HG03432 (cell line): ENCODE measurements around the gene CLCN3.
"Not testable (repeated sequence)": the region's sequence is repeated elsewhere in the genome, so short reads cannot be mapped to it uniquely, and the experiment has no call there.

ENCODE experiments used
- ATAC-seq: cut with Tn5 transposase; IDR thresholded peaks from one replicate; pipeline ENCODE4 v1.9.1; 2021; ENCODE audit warnings: mild to moderate bottlenecking, moderate library complexity; ENCODE audit not compliant: unreplicated experiment

The CLCN3 gene

DNA sequence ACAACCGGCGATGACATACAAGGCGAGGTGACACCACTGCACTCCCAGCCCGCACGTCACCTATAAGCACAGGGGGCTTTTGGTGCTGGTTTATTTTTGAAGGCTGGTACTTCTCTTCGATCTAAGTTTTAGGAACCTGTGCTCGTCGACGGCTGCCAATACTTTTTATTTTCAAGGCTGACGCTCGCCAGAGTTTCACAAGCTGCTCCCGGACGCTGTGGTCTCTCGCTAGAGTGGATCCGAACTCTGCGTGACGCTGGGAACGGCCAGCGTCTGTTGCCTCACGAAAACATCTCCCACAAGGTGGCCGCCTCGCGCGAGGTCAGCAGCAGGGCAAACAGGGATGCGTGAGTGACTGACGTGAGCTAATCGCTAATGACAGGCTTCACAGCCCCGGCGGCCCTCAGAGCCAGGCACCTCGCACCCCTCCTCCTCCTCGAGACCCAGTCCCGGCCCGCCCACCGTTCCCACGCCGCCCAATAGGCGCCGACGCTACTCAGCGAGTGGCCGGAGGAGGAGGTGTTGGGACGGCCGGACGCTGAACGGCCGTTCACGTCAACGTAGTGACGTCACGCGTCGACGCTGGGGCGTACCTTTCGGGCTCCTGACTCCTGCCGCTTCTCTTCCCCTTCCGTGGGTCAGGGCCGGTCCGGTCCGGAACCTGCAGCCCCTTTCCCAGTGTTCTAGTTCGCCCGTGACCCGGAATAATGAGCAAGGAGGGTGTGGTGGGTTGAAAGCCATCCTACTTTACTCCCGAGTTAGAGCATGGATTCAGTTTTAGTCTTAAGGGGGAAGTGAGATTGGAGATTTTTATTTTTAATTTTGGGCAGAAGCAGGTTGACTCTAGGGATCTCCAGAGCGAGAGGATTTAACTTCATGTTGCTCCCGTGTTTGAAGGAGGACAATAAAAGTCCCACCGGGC, at the start of gene CLCN3:
TSS of gene CLCN3 (plus strand) at position 621 of the 922 bp plus-strand sequence. CDS start 15,351 bp downstream, outside the sequence.
- ATAC-seq = peak; percentile 96

DNA sequence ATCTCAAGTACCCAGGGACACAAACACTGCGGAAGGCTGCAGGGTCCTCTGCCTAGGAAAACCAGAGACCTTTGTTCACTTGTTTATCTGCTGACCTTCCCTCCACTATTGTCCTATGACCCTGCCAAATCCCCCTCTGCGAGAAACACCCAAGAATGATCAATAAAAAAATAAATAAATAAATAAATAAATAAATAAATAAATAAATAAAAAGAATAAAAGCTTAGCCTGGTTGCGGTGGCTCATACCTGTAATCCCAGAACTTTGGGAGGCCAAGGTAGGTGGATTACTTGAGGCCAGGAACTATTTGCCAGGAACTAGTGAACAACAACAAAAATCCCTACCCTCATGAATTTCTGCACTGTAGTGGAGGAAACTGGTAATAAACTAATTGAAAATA, 49.4 kb upstream of the CLCN3 start:
- ATAC-seq = not testable (repeated sequence)

DNA sequence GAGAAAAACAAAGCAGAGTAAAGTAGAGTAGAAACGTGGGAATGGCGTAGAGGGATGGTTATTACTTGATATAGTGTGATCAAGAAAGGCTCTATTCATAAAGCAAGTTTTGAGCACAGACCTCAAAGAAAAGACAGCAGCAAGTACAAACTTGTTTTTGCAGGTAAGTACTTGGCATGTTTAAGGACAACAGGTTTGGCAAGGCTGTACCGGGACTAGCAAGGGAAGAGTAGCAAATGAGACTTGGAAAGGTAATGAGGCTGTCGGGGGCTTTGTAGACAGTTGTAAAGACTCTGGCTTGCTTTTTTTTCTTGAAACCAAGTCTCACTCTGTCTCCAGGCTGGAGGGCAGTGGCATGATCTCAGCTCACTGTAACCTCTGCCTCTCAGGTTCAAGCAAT, 48.9 kb upstream of the CLCN3 start:
- no peak for ATAC-seq

DNA sequence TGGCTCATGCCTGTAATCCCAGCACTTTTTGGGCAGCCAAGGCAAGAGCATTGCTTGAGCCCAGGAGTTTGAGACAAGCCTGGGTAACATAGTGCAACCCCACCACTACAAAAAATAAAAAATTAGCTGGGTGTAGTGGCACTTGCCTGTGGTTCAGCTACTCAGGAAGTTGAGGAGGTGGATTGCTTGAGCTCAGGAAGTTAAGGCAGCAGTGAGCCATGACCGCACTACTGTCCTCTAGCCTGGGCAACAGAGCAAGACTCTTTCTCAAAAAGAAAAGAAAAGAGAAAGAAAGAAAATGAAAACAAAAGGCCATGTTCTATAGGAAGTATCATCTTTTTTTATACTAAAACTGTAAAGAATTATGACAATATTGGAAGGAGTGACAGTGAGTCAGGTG, 46.5 kb upstream of the CLCN3 start:
- ATAC-seq = no peak

DNA sequence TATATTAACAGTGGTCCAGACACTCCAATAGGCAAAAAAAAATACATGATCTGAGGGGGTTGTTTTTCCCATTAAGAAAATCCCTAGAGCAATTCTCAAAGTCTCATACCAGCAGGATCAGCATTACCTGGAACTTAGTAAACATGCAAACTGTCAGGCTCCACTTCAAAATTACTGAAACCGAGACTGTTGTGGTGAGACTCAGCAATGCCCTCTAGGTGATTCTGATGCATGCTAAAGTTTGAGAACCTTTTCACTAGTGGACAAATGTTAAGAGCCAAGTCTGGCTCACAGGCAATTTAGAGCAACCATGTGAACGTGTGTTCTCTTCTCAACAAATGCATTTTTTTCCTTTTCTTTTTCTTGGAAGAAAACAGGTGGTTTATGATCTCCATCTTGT, 38.2 kb upstream of the CLCN3 start:
- ATAC-seq = peak; percentile 92

DNA sequence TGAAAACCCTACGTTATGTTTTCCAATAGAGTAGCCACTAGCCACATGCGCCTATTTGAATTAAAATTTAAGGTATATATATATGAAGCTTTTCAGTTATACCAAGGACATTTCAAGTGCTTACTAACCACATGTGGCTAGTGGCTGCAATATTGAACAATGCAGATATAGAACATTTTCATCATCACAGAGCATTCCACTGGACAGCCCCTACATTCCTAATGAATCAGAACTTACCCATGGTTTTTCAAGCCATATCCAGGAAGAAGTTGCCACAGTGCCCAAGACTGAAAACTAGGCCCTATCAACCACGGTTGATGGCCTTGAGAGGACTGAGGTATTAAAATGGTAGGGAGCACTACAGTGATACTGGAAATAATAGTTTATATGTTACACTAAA, 37.7 kb upstream of the CLCN3 start:
- peak; percentile 15 for ATAC-seq

DNA sequence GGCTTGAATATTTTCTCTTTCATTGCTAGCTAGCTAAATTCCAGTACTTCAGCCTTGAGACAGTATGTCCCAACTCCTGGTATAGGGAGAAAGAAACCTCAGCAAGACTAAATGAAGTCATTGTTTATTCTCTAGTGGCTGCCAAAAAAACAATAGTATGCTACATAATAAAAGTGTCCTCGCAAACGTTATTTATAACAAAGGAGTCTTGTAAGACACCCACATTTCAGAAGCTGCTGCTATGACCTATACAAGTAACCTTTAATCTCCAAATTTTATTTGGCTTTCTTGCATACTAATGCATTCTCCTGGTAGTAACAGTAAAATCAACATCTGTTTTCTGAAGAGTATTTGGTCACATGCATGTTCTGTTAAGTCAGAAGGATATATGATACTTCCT, 36.8 kb upstream of the CLCN3 start:
- ATAC-seq = no peak

DNA sequence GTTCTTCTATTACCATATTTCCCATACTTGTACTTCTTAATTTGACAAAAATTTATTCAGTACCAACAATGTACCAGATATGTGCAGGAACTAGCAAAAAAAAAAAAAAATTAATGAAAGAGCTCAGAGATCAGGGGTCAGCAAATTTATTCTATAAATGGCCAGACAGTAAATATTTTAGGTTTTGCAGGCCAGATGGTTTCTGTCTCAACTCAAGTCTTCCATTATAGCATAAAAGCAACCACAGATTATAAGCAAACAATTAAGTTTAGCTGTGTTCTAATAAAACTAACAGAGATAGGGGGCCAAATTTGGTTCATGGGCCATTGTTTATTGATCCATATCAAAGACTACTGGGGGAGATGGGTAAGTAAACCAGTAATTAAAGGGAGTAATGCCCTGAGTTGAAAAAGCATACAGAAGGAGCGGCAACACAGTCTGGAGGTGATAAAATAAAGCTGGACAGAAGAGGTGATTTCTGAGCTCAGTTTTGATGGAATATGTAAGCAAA, 27.3 kb upstream of the CLCN3 start:
- no peak for ATAC-seq

DNA sequence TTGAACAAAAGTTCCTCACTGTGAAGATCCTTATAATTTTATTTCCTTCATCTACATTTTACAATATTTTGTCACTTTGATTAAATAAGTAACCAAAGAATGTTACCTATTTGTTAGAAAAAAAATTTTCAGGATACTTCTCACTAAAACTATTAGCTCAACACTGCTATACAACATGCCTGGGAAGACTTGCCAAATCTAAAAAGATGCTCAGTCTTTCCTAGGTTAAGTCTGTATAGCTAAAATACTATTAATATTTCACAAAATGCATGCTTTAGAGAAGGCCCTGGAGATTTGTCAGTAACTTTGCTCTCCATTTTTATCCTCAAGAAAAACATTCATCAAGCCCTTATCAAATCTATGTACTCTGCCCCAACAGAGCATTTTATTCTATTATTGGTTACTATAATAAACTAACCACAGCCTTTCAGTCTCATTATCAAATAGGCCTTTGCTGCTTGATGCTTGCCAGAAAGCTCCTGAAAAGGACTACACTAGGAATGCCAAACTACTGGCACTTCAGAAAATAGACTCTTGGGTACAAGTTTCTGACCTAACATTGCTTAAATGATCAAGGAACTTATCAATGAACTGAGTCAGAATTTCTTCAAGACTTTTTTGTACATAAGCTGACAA, 25.7 kb upstream of the CLCN3 start:
- ATAC-seq = no peak

DNA sequence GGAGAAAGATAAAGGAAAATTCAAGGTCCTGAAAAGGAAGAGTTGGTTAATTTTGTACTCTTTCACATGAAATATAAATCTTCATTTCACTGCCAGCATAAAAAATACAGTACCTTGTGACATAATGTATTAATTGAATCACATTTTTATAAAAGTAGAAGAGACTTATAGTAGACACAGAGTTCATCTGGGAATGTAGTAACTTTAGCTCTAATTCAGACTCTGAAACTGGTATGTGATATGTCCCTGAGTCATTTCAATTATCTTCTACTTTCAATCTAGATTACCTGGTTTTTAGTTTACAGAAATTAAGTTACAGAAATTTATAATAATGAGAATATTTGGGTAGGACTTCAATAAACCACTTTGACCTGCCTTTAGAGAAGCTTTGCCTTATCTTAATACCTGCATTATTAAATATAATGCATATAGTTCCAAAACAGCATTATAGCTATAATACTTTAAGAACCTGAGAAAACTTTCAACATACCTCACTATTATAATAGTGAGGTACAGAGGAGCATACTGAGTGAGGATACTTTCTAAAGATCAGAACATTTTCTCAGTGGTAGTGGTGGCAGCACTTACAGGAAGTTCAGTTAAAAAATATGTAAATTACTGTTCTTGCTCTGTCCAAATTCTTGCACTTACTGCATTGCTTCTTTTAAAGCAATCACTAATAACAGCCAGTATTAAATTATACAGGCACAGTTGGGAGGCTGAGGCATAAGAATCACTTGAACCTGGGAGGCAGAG, 19.2 kb upstream of the CLCN3 start:
- ATAC-seq = no peak

DNA sequence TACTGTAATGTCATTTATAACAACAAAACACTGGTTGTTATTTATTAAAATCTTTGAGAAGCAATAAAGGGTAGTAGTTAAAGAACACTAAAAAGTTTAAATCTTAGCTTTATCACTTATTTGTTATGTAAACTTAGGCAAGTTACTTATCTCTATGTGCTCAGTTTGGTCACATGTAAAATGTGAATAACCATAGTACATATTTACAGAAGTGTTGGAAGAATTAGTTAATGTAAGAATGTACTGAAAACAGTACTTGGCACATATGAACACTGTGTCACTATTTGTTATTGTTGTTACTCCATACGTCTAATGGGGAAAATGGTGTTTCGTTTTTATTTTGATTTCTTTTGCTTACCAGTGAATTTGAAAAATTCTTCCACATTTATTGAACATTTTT, 17.1 kb upstream of the CLCN3 start:
- ATAC-seq = no peak

DNA sequence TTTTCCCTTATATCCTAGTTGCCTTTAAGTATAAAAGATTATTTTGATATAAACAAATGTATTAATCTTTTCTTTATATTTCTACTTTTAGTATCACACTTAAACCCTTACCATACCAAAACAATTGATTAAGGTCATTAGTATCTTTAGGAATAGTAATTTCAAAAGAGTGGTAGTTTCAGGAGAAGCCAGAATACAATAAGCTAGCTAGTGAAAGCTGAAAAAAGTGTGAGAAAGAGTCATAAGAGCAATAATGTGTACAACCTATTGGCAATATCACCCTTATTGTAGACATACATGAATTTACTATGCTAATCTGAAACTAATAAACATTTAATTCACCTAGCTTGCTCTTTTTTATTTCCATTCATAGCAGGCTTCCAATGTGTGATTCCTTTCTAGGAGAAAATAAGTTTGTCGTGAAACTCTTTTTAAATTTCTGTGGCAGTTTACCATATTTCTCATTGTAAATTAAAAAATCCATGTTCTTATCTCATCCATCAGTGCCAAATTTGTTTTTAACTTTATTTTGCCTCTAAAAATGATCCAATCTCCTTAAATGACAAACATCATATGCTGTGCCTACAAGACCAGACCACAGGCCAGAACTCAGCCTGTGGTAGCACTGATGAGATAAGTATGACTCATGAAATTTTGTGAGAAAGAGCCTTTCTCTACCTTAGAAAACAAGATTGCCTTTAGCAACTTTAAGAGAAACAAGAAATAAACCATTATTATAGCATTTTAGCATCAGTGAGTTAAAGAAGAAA, 16.1 kb upstream of the CLCN3 start:
- peak; percentile 88 for ATAC-seq

DNA sequence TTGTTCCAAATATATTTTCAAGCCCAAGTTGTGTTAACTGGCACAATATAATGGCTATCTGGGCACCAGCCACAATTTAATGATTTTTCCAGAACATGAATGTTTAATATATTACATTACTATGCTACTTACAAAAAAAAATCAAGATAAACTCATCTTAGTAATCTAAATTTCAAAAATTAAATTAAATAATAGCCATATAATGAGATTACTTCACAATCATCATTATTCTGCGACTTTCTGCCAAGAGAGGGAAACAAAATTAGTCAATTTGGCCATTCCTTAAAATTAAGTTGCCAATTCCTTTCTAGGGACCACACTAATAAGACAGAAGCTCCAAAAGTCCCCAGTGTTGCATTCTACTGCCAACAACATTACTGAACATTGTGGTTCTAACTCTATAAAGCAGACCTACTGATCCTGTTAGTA, 15.5 kb upstream of the CLCN3 start:
- no peak for ATAC-seq

DNA sequence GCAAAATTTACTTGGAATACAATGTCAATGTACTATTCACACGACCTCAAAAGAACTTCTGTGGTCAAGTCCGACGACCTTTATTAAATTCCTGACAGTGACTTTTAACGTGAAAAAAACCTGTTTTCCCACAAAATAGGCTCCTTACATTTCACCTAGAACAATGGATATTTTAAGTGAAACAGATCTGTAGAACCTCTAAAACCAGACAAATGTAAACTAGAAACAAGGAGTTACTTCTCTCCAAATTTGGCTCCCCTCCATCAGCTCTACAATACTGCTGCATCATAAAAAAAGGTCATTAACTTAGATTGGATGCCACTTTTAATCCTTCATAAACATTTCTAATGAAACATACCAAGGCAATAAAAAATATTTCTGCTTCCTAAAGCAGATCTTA, 9.2 kb upstream of the CLCN3 start:
- no peak for ATAC-seq

DNA sequence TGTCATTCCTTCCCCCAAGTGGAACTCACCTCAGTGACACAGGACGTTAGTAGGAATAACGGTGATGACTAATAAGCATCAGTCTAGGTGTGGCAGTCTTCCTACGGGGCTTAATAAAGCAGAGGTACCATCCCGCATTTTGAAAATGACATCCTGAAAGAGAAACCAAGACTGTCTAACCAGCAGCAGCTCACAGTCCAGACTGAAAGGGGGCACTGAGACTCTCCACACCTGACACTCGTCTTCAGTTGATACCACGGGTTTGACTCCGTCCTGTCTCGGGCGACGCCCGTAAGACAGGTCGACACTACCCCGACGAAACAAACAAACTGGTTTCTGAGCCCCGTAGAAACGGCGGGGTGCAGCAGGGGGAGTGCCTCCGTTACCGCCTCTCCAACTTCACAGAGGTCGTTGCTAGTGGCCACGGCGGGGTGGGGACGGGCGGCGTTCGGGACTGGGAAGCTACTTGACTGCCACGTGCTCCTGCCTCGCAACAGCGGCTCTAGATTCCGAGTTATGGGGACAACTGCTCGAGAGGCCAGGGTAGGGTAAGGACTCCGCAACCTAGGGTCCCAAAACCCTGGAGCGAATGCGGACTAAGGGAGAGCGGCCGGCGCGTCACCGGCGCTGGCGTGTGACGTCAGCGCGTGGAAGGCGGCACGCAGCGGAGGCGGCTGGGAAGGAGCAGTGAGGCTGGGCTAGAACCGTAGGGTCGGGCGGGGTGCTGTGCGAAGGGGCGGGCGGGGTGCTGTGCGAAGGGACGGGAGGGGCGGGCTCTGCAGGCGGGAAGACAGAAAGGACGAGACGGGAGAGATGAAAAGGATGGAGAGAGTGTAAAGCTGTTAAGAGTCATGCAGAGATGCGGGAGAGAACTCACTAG, 8.1 kb upstream of the CLCN3 start, which contains the start of gene NEK1:
TSS of gene NEK1 (minus strand) at position 593 of the 880 bp plus-strand sequence. CDS start 9,953 bp downstream, outside the sequence.
- ATAC-seq = peak; percentile 97

DNA sequence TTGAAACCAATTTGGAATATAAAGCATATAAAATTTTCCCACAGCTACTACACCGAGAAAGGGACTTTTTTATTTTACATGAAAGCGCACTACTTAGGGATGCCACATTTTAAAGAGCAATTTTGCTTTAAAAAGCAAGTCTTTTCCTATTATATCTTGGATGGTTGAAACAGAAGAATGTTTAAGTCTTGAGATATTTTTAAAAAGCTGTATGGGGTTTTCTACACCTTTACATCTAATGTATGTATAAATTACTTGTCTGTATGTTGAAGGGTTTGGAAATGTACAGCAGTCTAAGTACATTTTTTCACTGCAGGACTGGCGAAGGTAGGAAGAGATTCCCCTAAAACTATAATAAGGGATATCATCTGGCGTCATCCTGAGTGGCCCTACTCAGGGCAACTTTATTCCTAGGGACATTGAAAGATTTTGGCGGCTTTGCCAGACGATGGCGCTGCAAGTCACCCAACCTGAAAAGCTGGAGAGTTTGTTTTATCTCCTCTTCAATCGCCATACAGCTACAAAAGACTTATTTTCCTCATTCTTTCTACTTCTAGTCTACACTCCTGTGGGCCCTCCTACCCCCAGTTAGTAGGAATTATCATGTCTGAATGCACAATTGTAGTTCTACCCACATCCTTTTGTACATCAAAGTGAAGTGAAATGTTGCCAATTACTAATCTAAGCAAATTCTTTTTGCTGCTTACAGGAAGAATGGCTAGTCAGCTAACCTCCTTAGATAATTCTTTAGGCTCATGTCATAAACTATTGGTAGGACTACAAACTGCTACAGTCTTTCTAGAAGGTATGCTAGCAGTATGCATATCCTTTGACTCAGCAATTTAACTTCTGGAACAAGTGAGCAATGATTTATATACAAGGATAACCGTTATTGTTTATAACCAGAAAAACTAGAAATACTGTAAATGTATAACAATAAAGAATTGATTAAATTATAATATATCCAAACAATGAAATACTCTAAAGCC, 7.2 kb upstream of the CLCN3 start:
- ATAC-seq = peak; percentile 40

DNA sequence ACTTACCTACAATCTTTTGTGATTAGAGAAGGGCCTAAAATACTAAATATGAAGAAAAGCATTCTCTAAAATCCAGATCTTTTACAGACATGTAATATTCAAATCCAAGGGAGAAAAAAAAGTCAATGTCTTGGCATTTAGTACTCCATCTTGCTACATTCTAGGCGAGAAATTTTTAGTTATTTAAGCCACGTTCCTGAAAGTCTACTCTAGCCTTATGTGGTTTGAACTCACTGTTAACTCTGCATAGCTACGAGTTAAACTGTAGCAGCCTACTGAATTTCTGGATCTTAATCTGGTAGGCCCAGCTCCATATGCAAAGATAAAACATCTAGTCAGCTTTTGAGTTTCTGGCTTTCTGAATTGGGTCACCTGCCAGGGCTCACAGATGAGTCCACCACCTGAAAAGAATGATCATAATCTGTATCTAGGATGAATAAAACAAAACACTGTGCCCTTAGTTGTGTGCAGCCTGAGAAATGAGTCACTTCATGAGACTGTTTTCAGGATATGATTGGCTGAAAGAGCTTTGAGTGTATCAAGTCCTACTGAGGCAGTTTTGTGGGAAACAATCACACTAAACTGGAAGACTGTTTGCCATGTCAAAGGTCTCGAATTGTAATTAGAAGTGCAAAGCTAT, 4.8 kb upstream of the CLCN3 start:
- ATAC-seq = no peak

DNA sequence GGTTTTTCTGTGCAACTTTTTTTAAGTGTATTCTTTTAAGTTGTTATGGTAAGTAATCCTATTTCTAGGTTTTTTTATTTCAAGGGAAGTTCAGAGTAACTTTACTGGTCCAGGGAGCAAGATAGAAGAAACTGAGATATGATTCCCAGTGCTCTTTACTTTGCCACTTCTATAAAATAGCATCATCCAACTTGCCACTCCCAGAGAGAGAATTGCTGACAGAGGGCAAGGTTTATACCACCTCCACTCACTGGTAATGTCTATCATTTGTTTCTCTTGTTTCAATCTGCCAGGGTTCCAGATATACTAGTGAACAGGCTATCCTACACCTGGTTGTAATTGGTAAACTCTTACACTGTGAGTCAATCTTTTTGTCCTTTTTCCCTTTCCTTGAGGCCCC, 3.5 kb upstream of the CLCN3 start:
- no peak for ATAC-seq
